Measurements from ENCODE around the gene ST3GAL4. TPM values are rescaled to one million over a fixed set of nuclear protein-coding genes. Genes with fewer than 3 reads are reported as not detected.

ST3GAL4 gene
- total RNA-seq, 1 donor from 2014 or later: 14.1 TPM

GRCh38 chr11:126416542-126417090, 61.1 kb downstream of the ST3GAL4 start:
- Mint-ChIP-seq H3K27ac (no peak overlapping the region), H3K36me3 (ENCODE audit: low read depth) (no peaks in the 10 kb centered on the region), H3K4me1 (ENCODE audit: low read depth) (peaks cover 17% of the 10 kb centered on the region), H3K27me3 (ENCODE audit: insufficient read depth) (peaks cover 5% of the 10 kb centered on the region), H3K4me3 (peak overlapping the region; percentile 62), H3K9me3 (no peaks in the 10 kb centered on the region)
- DNase-seq (ENCODE audit: low spot score): peak; percentile 59
- intact Hi-C loops (cut with micrococcal nuclease): loop anchor here (1.0 to 2.0 kb wide), 6 partner anchors 60 to 354 kb away; partner anchors contain the start of genes CDON, FAM118B, FOXRED1 and RPUSD4

- Mint-ChIP-seq H3K27me3 (ENCODE audit: insufficient read depth) (peaks cover 5% of the 10 kb centered on the region), H3K27ac (no peak overlapping the region), H3K9me3 (no peaks in the 10 kb centered on the region), H3K36me3 (ENCODE audit: low read depth) (no peaks in the 10 kb centered on the region), H3K4me3 (peak overlapping the region; percentile 62), H3K4me1 (ENCODE audit: low read depth) (peaks cover 17% of the 10 kb centered on the region)
- intact Hi-C loops (cut with micrococcal nuclease): loop anchor here (2.0 kb wide), 3 partner anchors 148 to 354 kb away; partner anchors contain the start of genes CDON, FAM118B, FOXRED1 and RPUSD4
- DNase-seq (ENCODE audit: low spot score): no peak
These were observed 61.8 kb downstream of the ST3GAL4 start for GRCh38 chr11:126417091-126417862.

GRCh38 chr11:126418887-126419286, 63.4 kb downstream of the ST3GAL4 start:
- Mint-ChIP-seq H3K27me3 (ENCODE audit: insufficient read depth) (peaks cover 5% of the 10 kb centered on the region), H3K36me3 (ENCODE audit: low read depth) (no peaks in the 10 kb centered on the region), H3K4me3 (no peak overlapping the region), H3K4me1 (ENCODE audit: low read depth) (peaks cover 17% of the 10 kb centered on the region), H3K9me3 (no peaks in the 10 kb centered on the region), H3K27ac (no peak overlapping the region)
- intact Hi-C loops (cut with micrococcal nuclease): no loop called here
- no peak for DNase-seq (ENCODE audit: low spot score)

GRCh38 chr11:126419801-126420697, 64.6 kb downstream of the ST3GAL4 start:
- H3K36me3 Mint-ChIP-seq (ENCODE audit: low read depth): no peaks in the 10 kb centered on the region
- no peak overlapping the region for H3K27ac Mint-ChIP-seq
- no peak for DNase-seq (ENCODE audit: low spot score)
- H3K4me1 Mint-ChIP-seq (ENCODE audit: low read depth): peaks cover 17% of the 10 kb centered on the region
- no peak overlapping the region for H3K4me3 Mint-ChIP-seq
- H3K27me3 Mint-ChIP-seq (ENCODE audit: insufficient read depth): peaks cover 8% of the 10 kb centered on the region
- intact Hi-C loops (cut with micrococcal nuclease): no loop called here
- no peaks in the 10 kb centered on the region for H3K9me3 Mint-ChIP-seq

GRCh38 chr11:126420698-126421256, 65.3 kb downstream of the ST3GAL4 start:
- Mint-ChIP-seq H3K27me3 (ENCODE audit: insufficient read depth) (peaks cover 8% of the 10 kb centered on the region), H3K4me3 (no peak overlapping the region), H3K36me3 (ENCODE audit: low read depth) (no peaks in the 10 kb centered on the region), H3K9me3 (no peaks in the 10 kb centered on the region), H3K4me1 (ENCODE audit: low read depth) (peaks cover 16% of the 10 kb centered on the region), H3K27ac (no peak overlapping the region)
- intact Hi-C loops (cut with micrococcal nuclease): no loop called here
- DNase-seq (ENCODE audit: low spot score): no peak

- Mint-ChIP-seq H3K36me3 (ENCODE audit: low read depth) (no peaks in the 10 kb centered on the region), H3K4me3 (no peak overlapping the region), H3K27me3 (ENCODE audit: insufficient read depth) (peaks cover 8% of the 10 kb centered on the region), H3K27ac (no peak overlapping the region), H3K4me1 (ENCODE audit: low read depth) (peaks cover 11% of the 10 kb centered on the region), H3K9me3 (no peaks in the 10 kb centered on the region)
- no peak for DNase-seq (ENCODE audit: low spot score)
- intact Hi-C loops (cut with micrococcal nuclease): no loop called here
These were observed 65.8 kb downstream of the ST3GAL4 start for GRCh38 chr11:126421271-126421671.

GRCh38 chr11:126422446-126422845, 67.0 kb downstream of the ST3GAL4 start:
- Mint-ChIP-seq H3K4me1 (ENCODE audit: low read depth) (peaks cover 9% of the 10 kb centered on the region), H3K27me3 (ENCODE audit: insufficient read depth) (peaks cover 8% of the 10 kb centered on the region), H3K9me3 (no peaks in the 10 kb centered on the region), H3K36me3 (ENCODE audit: low read depth) (no peaks in the 10 kb centered on the region), H3K4me3 (no peak overlapping the region), H3K27ac (no peak overlapping the region)
- no peak for DNase-seq (ENCODE audit: low spot score)
- intact Hi-C loops (cut with micrococcal nuclease): no loop called here

- no peak overlapping the region for H3K27ac Mint-ChIP-seq
- H3K9me3 Mint-ChIP-seq: no peaks in the 10 kb centered on the region
- peaks cover 7% of the 10 kb centered on the region for H3K27me3 Mint-ChIP-seq (ENCODE audit: insufficient read depth)
- intact Hi-C loops (cut with micrococcal nuclease): no loop called here
- no peak overlapping the region for H3K4me3 Mint-ChIP-seq
- H3K4me1 Mint-ChIP-seq (ENCODE audit: low read depth): peaks cover 9% of the 10 kb centered on the region
- H3K36me3 Mint-ChIP-seq (ENCODE audit: low read depth): no peaks in the 10 kb centered on the region
- no peak for DNase-seq (ENCODE audit: low spot score)
These were observed 67.7 kb downstream of the ST3GAL4 start for GRCh38 chr11:126423154-126423553.

- no peaks in the 10 kb centered on the region for H3K9me3 Mint-ChIP-seq
- H3K27me3 Mint-ChIP-seq (ENCODE audit: insufficient read depth): peaks cover 5% of the 10 kb centered on the region
- no peaks in the 10 kb centered on the region for H3K36me3 Mint-ChIP-seq (ENCODE audit: low read depth)
- no peak overlapping the region for H3K4me3 Mint-ChIP-seq
- DNase-seq (ENCODE audit: low spot score): no peak
- intact Hi-C loops (cut with micrococcal nuclease): no loop called here
- no peak overlapping the region for H3K27ac Mint-ChIP-seq
- H3K4me1 Mint-ChIP-seq (ENCODE audit: low read depth): peaks cover 9% of the 10 kb centered on the region
These were observed 68.3 kb downstream of the ST3GAL4 start for GRCh38 chr11:126423743-126424142.

- Mint-ChIP-seq H3K4me1 (ENCODE audit: low read depth) (peaks cover 9% of the 10 kb centered on the region), H3K27me3 (ENCODE audit: insufficient read depth) (peaks cover 5% of the 10 kb centered on the region), H3K4me3 (no peak overlapping the region), H3K9me3 (no peaks in the 10 kb centered on the region), H3K36me3 (ENCODE audit: low read depth) (no peaks in the 10 kb centered on the region), H3K27ac (peak overlapping the region; percentile 27)
- DNase-seq (ENCODE audit: low spot score): no peak
- intact Hi-C loops (cut with micrococcal nuclease): no loop called here
These were observed 69.1 kb downstream of the ST3GAL4 start for GRCh38 chr11:126424471-126425039.

GRCh38 chr11:126426106-126426505, 70.6 kb downstream of the ST3GAL4 start:
- H3K36me3 Mint-ChIP-seq (ENCODE audit: low read depth): no peaks in the 10 kb centered on the region
- intact Hi-C loops (cut with micrococcal nuclease): no loop called here
- no peaks in the 10 kb centered on the region for H3K4me1 Mint-ChIP-seq (ENCODE audit: low read depth)
- H3K9me3 Mint-ChIP-seq: no peaks in the 10 kb centered on the region
- DNase-seq (ENCODE audit: low spot score): no peak
- peaks cover 2% of the 10 kb centered on the region for H3K27me3 Mint-ChIP-seq (ENCODE audit: insufficient read depth)
- no peak overlapping the region for H3K27ac Mint-ChIP-seq
- H3K4me3 Mint-ChIP-seq: no peak overlapping the region
